ENCODE results near the gene ISLR.

The ISLR gene

GRCh38 chr15:74170875-74171578, 2.5 kb upstream of the ISLR start:
- no peak for DNase-seq (ENCODE audit: insufficient read length, low spot score)
- FAIRE-seq, result no peak
- TF ChIP-seq POLR2A (IDR thresholded peaks at IDR 0.05; ENCODE audit: low read depth, low read length), result no peak
- TF ChIP-seq TAF1 (IDR thresholded peaks at IDR 0.05; ENCODE audit: low read depth, low read length), result no peak
- TF ChIP-seq POU2F2 (IDR thresholded peaks at IDR 0.05; ENCODE audit: low read depth, low read length), result no peak
- no peak for TF ChIP-seq SPI1 (IDR thresholded peaks at IDR 0.05; ENCODE audit: low read depth, low read length)
- no peak for TF ChIP-seq PAX5 (IDR thresholded peaks at IDR 0.05; ENCODE audit: insufficient read depth, low read length, severe bottlenecking)
- TF ChIP-seq POLR2AphosphoS5 (IDR thresholded peaks at IDR 0.05; ENCODE audit: low read depth, low read length), result no peak

DNA sequence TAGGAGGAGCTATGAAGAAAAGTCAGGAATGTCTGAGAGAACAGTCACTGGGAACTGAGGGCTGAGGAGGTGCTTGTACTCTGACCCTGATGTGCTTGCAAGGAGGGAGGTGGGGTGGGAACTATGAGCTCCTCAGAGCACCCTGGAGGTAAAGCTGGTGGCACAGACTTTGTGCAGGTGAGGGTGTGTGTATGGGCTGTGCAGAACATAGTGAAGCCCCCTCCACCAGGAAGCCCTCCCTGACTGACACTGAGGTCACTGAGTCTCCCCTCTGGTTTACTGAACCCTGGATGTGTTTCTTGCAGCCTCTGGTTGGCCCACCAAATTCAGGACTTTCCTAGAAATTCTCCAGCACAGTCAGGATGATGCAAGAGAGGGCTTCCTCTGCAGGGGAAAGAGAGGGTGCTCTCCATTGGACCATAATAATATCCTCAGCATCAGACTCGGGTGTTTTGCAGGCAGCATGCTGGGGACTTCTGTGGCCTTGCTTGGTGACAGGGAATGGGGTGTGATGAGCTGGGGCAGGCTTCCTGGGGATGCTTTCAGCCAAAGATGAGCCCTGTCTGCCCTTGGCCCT, 1.5 kb upstream of the ISLR start:
- DNase-seq (ENCODE audit: insufficient read length, low spot score), result no peak
- FAIRE-seq, result no peak
- TF ChIP-seq POLR2A (IDR thresholded peaks at IDR 0.05; ENCODE audit: low read depth, low read length) (no peak), PAX5 (IDR thresholded peaks at IDR 0.05; ENCODE audit: insufficient read depth, low read length, severe bottlenecking) (no peak), POLR2AphosphoS5 (IDR thresholded peaks at IDR 0.05; ENCODE audit: low read depth, low read length) (no peak), SPI1 (IDR thresholded peaks at IDR 0.05; ENCODE audit: low read depth, low read length) (no peak), TAF1 (IDR thresholded peaks at IDR 0.05; ENCODE audit: low read depth, low read length) (no peak)

- TF ChIP-seq POU2F2 (IDR thresholded peaks at IDR 0.05; ENCODE audit: low read depth, low read length) (no peak), POLR2AphosphoS5 (IDR thresholded peaks at IDR 0.05; ENCODE audit: low read depth, low read length) (no peak), PAX5 (IDR thresholded peaks at IDR 0.05; ENCODE audit: insufficient read depth, low read length, severe bottlenecking) (no peak), TAF1 (IDR thresholded peaks at IDR 0.05; ENCODE audit: low read depth, low read length) (no peak), POLR2A (IDR thresholded peaks at IDR 0.05; ENCODE audit: low read depth, low read length) (no peak), SPI1 (IDR thresholded peaks at IDR 0.05; ENCODE audit: low read depth, low read length) (no peak)
- DNase-seq (ENCODE audit: insufficient read length, low spot score) (no peak), FAIRE-seq (no peak)
Measured at GRCh38 chr15:74172701-74173379, 670 bp upstream of the ISLR start.

- FAIRE-seq, result no peak
- no peak for DNase-seq (ENCODE audit: insufficient read length, low spot score)
- no peak for TF ChIP-seq TAF1 (IDR thresholded peaks at IDR 0.05; ENCODE audit: low read depth, low read length)
- no peak for TF ChIP-seq POU2F2 (IDR thresholded peaks at IDR 0.05; ENCODE audit: low read depth, low read length)
- TF ChIP-seq POLR2AphosphoS5 (IDR thresholded peaks at IDR 0.05; ENCODE audit: low read depth, low read length), result no peak
- no peak for TF ChIP-seq PAX5 (IDR thresholded peaks at IDR 0.05; ENCODE audit: insufficient read depth, low read length, severe bottlenecking)
- no peak for TF ChIP-seq SPI1 (IDR thresholded peaks at IDR 0.05; ENCODE audit: low read depth, low read length)
- TF ChIP-seq POLR2A (IDR thresholded peaks at IDR 0.05; ENCODE audit: low read depth, low read length), result no peak
Measured at GRCh38 chr15:74174219-74174957, 878 bp downstream of the ISLR start.

DNA sequence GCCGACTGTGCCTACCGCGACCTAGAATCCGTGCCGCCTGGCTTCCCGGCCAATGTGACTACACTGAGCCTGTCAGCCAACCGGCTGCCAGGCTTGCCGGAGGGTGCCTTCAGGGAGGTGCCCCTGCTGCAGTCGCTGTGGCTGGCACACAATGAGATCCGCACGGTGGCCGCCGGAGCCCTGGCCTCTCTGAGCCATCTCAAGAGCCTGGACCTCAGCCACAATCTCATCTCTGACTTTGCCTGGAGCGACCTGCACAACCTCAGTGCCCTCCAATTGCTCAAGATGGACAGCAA, 1.4 kb downstream of the ISLR start:
- FAIRE-seq (no peak), DNase-seq (ENCODE audit: insufficient read length, low spot score) (no peak)
- TF ChIP-seq POLR2A (IDR thresholded peaks at IDR 0.05; ENCODE audit: low read depth, low read length), result no peak

GRCh38 chr15:74175271-74176191, 2.0 kb downstream of the ISLR start:
- DNase-seq (ENCODE audit: insufficient read length, low spot score) (no peak), FAIRE-seq (no peak)
- TF ChIP-seq SPI1 (IDR thresholded peaks at IDR 0.05; ENCODE audit: low read depth, low read length) (no peak), POLR2A (IDR thresholded peaks at IDR 0.05; ENCODE audit: low read depth, low read length) (no peak), POLR2AphosphoS5 (IDR thresholded peaks at IDR 0.05; ENCODE audit: low read depth, low read length) (no peak), POU2F2 (IDR thresholded peaks at IDR 0.05; ENCODE audit: low read depth, low read length) (no peak), PAX5 (IDR thresholded peaks at IDR 0.05; ENCODE audit: insufficient read depth, low read length, severe bottlenecking) (no peak), TAF1 (IDR thresholded peaks at IDR 0.05; ENCODE audit: low read depth, low read length) (no peak)

DNA sequence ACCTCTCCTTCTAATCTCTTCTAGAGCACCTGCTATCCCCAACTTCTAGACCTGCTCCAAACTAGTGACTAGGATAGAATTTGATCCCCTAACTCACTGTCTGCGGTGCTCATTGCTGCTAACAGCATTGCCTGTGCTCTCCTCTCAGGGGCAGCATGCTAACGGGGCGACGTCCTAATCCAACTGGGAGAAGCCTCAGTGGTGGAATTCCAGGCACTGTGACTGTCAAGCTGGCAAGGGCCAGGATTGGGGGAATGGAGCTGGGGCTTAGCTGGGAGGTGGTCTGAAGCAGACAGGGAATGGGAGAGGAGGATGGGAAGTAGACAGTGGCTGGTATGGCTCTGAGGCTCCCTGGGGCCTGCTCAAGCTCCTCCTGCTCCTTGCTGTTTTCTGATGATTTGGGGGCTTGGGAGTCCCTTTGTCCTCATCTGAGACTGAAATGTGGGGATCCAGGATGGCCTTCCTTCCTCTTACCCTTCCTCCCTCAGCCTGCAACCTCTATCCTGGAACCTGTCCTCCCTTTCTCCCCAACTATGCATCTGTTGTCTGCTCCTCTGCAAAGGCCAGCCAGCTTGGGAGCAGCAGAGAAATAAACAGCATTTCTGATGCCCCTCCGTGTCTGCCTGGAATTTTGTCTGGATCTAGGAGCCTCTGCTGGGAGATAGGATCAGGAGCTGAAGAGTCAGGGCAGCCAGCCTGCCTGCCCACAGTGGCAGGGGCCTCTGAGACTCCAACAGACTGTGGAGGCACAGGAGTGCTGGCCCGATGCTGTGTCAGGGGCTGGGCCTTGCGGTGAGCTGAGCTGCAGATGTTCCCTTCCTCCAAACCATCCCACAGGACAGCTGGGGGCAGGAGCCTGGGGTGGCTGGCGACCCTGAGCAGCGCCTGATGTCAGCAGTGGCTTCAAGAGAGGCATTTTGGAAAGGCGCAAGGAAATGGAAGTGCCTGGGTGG, 3.0 kb downstream of the ISLR start:
- no peak for FAIRE-seq
- TF ChIP-seq POLR2A (IDR thresholded peaks at IDR 0.05; ENCODE audit: low read depth, low read length) (no peak), TAF1 (IDR thresholded peaks at IDR 0.05; ENCODE audit: low read depth, low read length) (no peak), POLR2AphosphoS5 (IDR thresholded peaks at IDR 0.05; ENCODE audit: low read depth, low read length) (no peak), POU2F2 (IDR thresholded peaks at IDR 0.05; ENCODE audit: low read depth, low read length) (no peak), PAX5 (IDR thresholded peaks at IDR 0.05; ENCODE audit: insufficient read depth, low read length, severe bottlenecking) (no peak), SPI1 (IDR thresholded peaks at IDR 0.05; ENCODE audit: low read depth, low read length) (no peak)
- no peak for DNase-seq (ENCODE audit: insufficient read length, low spot score)
